Stimulated activated CD8-positive, alpha-beta memory T cell treated with anti-CD3 and anti-CD28 coated beads, Interleukin-7, amount 100 ng/mL, for 48 hours (primary cell): ENCODE measurements around the gene NRXN3.

Experiments used
- DNase-seq, 2 donors: peaks; one replicate each; pipeline ENCODE4 v3.0.0-alpha.2; 2020; ENCODE audit warnings: low read depth in 1 of 2; ENCODE audit errors: extremely low read depth in 1 of 2

NRXN3 gene

GRCh38 chr14:78170203-78170602 lies at the start of gene NRXN3:
Gene NRXN3 (plus strand): TSS chr14:78170373. CDS start chr14:78243094, 72,721 bp downstream.
- DNase-seq = no peak

- DNase-seq = no peak
These were observed 47.7 kb upstream of the NRXN3 start for GRCh38 chr14:78122436-78122835.

- DNase-seq = no peak
These were observed 46.4 kb upstream of the NRXN3 start for GRCh38 chr14:78123650-78124253.

- DNase-seq = no peak
These were observed 42.2 kb upstream of the NRXN3 start for GRCh38 chr14:78127961-78128360.

GRCh38 chr14:78129375-78129774 lies 40.8 kb upstream of the NRXN3 start:
- no peak for DNase-seq

GRCh38 chr14:78130356-78130755 lies 39.8 kb upstream of the NRXN3 start:
- no peak for DNase-seq

GRCh38 chr14:78131201-78131600 lies 39.0 kb upstream of the NRXN3 start:
- no peak for DNase-seq

- DNase-seq = no peak
These were observed 38.6 kb upstream of the NRXN3 start for GRCh38 chr14:78131616-78132015.

- no peak for DNase-seq
These were observed 34.7 kb upstream of the NRXN3 start for GRCh38 chr14:78135450-78135891.

- no peak for DNase-seq
These were observed 33.5 kb upstream of the NRXN3 start for GRCh38 chr14:78136695-78137094.

- DNase-seq = no peak
These were observed 28.6 kb upstream of the NRXN3 start for GRCh38 chr14:78141590-78141989.

GRCh38 chr14:78142998-78143397 lies 27.2 kb upstream of the NRXN3 start:
- no peak for DNase-seq

GRCh38 chr14:78143489-78144145 lies 26.6 kb upstream of the NRXN3 start:
- DNase-seq = no peak

GRCh38 chr14:78152201-78153063 lies 17.7 kb upstream of the NRXN3 start:
- no peak for DNase-seq

- DNase-seq = no peak
These were observed 17.2 kb upstream of the NRXN3 start for GRCh38 chr14:78153064-78153341.

GRCh38 chr14:78154827-78155226 lies 15.3 kb upstream of the NRXN3 start:
- no peak for DNase-seq

GRCh38 chr14:78156196-78156595 lies 14.0 kb upstream of the NRXN3 start:
- DNase-seq = no peak

GRCh38 chr14:78157494-78158437 lies 12.4 kb upstream of the NRXN3 start:
- DNase-seq = no peak

- DNase-seq = no peak
These were observed 8.0 kb upstream of the NRXN3 start for GRCh38 chr14:78162202-78162601.

GRCh38 chr14:78164226-78164853 lies 5.8 kb upstream of the NRXN3 start:
- DNase-seq = no peak
